Activated CD4-positive, CD25-positive, alpha-beta regulatory T cell treated with anti-CD3 and anti-CD28 coated beads, Interleukin-2, amount 50 U/mL, for 24 hours (primary cell): ENCODE results near the gene TPSB2.
"Not testable (repeated sequence)": the region's sequence is repeated elsewhere in the genome, so short reads cannot be mapped to it uniquely, and the experiment has no call there.

ENCODE experiments used
- ATAC-seq, 2 donors: fragments of 150-1000 bp; cut with Tn5 transposase; one replicate each; pipeline ENCODE4 v1.10.0; 2021; ENCODE audit warnings: mild to moderate bottlenecking in 1 of 2, moderate library complexity in 1 of 2

The TPSB2 gene

GRCh38 chr16:1199347-1200013 lies 30.5 kb downstream of the TPSB2 start:
- ATAC-seq: no peak

GRCh38 chr16:1198671-1199346 lies 31.2 kb downstream of the TPSB2 start:
- not testable (repeated sequence) for ATAC-seq

- no peak for ATAC-seq
Measured at GRCh38 chr16:1198194-1198593, 31.8 kb downstream of the TPSB2 start.

GRCh38 chr16:1197237-1197866 lies 32.6 kb downstream of the TPSB2 start:
- ATAC-seq: no peak

DNA sequence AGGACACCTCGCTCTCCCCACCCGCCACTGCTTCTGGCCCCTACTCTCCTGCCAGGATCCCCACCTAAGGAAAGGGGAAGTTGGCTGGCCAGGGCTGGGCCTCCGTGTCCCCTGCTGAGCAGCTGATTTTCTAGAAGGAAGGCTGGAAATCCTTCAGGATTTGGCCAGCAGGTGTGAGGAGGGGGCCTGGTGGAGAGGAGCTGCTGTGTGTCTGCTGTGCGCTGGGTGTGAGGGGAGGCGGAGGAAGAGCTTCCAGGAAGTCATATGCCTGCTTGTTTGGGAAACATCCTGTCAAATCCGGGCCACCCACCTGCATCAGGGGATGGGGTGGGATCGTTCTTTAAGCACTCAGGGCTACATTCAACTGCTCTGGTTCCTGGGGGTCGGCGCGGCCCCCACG lies 33.5 kb downstream of the TPSB2 start:
- ATAC-seq: no peak

- no peak for ATAC-seq
Measured at GRCh38 chr16:1195393-1195666, 34.7 kb downstream of the TPSB2 start.

GRCh38 chr16:1194665-1195392 lies 35.2 kb downstream of the TPSB2 start:
- no peak for ATAC-seq

GRCh38 chr16:1193825-1194581 lies 36.0 kb downstream of the TPSB2 start:
- ATAC-seq: no peak

DNA sequence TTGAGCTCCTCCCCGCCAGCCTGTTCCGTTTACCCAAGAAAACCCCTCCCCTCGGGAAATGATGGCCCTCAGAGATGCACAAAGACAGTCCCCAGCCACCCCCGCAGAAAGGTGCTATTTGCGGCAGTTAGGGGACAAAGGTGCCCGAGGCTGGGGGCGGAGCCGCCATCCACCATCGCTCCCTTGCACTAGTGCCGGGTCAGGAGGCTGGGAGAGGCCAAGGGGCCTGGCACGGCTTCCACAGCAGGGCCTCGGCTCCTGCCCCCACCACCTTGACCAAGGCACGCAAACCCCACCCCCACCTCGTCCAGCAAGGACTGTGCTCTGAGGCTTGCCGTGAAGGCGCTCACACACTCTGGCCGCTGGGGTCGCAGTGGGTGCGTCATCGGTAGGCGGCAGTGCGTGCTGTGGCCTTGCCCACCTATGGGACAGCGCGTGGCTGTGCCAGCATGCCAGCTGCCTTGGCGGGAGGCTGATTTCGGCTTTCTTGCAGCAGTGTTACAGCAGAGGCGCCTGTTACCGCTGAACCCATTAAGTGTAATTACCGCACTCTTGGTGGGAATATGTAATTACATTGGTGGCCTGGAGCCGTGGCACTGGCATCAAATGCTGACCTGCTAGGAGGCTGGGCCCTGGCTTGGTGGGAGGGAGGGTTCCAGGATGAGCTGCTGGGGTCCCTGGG lies 36.7 kb downstream of the TPSB2 start:
- no peak for ATAC-seq

DNA sequence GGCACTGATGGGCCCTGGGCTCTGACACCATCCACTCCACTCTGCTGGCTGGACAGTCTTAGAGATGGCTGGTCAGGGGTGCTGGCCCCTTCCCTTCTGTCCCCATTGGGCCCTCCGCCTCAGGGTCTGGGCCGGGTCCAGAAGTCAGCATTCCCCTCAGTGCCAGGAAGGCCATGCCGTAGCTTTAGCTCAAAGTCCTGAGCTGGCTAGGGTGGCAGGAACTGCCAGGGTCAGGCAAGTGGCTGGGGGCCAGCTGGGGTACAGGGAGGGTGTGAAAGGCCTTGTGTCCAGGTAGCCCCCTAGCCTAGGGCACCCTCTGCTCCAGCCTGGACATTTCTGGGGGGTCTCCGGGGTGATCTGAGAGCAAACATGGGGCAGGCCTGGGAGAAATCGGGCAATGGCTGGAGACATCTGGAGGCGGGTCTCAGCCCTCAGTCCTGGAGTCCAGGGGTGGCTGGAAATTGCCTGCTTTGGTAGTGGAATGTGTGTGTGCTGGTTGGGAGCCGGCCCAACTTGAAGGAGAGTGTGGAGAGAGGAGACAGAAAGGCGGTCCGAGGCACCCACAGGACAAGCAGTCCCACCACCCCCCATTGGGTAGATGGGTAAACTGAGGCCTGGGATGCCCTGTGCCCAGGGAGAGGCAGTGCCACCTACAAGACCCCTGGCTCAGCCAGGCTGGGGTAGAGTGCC lies 37.5 kb downstream of the TPSB2 start:
- ATAC-seq: no peak

DNA sequence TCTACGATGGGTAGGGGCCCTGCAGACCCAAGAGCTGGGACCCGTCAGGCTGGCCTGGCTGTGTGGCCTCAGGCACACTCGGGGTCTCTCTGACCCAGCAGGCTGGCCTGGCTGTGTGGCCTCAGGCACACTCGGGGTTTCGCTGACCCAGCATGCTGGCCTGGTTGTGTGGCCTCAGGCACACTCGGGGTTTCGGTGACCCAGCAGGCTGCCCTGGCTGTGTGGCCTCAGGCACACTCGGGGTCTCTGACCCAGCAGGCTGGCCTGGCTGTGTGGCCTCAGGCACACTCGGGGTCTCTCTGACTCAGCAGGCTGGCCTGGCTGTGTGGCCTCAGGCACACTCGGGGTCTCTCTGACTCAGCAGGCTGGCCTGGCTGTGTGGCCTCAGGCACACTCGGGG lies 39.2 kb downstream of the TPSB2 start:
- ATAC-seq: not testable (repeated sequence)

DNA sequence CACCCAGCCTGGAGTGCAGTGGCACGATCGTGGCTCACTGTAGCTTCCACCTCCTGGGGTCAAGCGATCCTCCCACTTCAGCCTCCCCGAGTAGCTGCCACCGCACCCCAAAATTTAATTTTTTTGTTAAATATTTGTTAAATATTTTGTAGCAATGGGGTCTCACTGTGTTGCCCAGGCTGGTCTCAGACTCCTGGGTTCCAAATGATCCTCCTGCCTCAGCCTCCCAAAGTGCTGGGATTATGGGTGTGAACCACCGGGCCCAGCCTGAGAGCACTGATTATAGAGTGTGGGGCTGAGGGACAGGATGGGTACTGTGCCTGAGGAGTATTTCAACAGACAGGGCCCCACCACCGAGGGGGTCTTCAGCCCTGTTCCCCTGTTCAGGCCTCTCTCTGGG lies 40.5 kb downstream of the TPSB2 start:
- ATAC-seq: no peak

GRCh38 chr16:1188432-1189189 lies 41.4 kb downstream of the TPSB2 start:
- ATAC-seq: peak in 1 of 2 donors; percentile 43

DNA sequence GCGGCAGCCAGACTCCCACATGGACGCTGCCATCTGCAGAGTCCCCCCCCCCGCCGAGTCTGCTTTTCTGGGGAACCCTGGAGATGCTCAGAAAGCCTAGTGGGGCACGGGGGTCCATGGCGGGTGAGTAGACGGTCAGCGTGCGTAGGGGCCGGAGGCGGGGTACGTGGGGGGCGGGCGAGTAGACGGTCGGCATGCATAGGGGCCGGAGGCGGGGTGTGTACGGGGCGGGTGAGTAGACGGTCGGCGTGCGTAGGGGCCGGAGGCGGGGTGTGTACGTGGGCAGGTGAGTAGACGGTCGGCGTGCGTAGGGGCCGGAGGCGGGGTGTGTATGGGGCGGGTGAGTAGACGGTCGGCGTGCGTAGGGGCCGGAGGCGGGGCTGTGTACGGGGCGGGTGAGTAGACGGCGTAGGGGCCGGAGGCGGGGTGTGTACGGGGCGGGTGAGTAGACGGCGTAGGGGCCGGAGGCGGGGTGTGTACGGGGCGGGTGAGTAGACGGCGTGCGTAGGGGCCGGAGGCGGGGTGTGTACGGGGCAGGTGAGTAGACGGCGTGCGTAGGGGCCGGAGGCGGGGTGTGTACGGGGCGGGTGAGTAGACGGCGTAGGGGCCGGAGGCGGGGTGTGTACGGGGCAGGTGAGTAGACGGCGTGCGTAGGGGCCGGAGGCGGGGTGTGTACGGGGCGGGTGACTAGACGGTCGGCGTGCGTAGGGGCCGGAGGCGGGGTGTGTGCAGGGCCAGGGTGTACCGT lies 44.4 kb downstream of the TPSB2 start:
- ATAC-seq: not testable (repeated sequence)

DNA sequence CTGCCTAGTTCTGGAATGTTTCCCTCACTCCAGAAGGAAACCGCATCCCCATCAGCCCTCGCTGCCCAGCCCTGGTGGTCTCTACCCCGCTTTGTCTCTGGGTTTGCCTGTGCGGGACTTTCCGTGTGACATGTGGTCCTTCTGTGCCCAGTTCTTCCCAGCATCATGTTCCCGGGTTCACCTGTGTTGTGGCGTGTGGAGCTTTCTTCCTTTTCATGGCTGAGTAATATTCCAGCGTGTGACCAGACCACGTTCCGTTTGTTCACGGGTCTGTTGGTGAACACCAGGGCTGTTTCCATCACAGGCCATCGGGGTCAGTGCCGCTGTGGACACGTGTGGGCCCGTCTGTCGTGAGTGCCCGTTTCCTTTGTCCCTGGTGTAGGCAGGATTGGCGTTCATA lies 45.0 kb downstream of the TPSB2 start:
- no peak for ATAC-seq

GRCh38 chr16:1184156-1184868 lies 45.7 kb downstream of the TPSB2 start:
- no peak for ATAC-seq

- ATAC-seq: no peak
Measured at GRCh38 chr16:1182950-1183907, 46.8 kb downstream of the TPSB2 start.

- ATAC-seq: no peak
Measured at GRCh38 chr16:1182316-1182671, 47.7 kb downstream of the TPSB2 start.
